CD1c-positive myeloid dendritic cell (primary cell): ENCODE data around the gene RFX1.
A peak's percentile ranks its signal among the peaks of the same experiment; 100 is the strongest.
"Not testable (repeated sequence)": the region's sequence is repeated elsewhere in the genome, so short reads cannot be mapped to it uniquely, and the experiment has no call there.

Source experiments
- DNase-seq: peaks from one replicate; pipeline ENCODE4 v3.0.0-alpha.2; 2016; ENCODE audit errors: extremely low spot score

Gene RFX1

DNA sequence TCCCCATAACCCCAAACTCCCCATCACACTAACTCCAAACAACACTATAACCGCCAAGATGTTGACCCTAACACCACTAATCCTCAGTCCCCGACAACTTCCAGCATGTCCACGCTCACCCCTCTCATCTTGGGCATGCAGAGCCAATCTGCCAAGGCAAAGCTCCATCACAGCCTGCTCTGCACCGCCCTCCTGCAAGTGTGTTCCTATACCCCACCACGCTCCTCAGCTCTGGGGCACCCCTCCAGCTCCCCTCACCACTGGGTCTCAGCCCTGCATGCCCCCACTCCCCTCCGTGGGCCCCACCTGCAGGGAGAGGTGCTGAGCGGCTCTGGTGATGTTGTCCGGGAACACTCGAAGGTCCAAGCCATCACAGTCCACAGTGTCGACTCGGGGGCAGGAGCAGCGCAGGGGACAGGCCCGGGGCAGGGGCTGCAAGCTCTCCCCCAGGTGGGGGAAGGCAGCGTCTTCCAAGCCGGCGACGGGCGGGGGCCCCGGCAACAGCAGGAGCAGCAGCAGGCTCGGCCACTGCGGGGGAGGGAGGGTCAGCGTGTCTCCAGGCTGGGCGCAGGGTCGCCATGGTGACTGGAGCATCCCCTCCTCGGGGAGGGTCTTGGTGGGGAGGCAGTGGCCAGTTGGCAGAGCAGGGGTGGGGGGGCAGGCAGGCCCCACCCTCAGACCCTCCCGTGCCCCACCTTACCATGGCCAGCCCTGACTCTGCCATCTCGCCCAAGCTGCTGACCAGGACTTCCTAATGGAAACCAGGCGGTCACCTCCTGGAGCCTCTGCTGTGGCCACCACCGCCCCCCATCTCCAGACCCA, 68.4 kb downstream of the RFX1 start:
- no peak for DNase-seq

DNA sequence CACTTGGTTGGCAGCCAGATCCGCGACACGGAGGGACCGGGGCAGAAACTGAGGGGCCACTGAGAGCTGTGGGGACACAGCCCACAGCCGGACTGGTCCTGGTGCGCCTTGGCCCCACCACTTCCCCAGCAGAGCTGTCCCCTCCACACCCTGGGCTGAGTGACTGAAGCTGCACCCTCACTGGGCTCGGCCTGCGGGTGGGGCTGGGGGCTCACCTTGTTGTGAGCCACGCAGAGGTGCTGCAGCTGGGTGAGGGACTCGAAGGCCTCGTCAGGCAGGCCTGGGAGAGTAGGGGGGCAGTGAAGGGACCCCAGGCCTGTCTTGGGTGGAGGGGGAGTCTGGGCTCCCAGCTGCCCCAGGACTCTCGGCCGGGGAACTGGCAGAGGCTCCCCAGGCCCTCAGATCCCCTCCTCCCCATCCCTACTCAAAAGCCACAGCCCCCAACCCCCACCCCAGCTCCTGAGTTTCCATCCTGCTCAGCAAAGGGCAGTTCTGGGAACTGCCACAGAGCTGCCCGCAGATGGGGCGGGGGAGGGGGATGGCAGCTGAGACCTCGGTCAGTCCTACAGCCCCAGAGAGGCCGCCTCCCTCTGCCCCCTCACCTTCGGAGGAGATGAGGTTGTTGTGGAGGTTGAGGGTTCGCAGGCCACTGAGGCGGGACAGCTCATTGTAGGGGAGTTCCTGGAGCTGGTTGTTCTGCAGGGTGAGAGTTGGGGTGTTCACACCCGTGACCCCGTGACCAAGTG, 70.2 kb downstream of the RFX1 start:
- DNase-seq = no peak

- DNase-seq = no peak
These were observed 71.4 kb downstream of the RFX1 start for GRCh38 chr19:13934785-13935109.

DNA sequence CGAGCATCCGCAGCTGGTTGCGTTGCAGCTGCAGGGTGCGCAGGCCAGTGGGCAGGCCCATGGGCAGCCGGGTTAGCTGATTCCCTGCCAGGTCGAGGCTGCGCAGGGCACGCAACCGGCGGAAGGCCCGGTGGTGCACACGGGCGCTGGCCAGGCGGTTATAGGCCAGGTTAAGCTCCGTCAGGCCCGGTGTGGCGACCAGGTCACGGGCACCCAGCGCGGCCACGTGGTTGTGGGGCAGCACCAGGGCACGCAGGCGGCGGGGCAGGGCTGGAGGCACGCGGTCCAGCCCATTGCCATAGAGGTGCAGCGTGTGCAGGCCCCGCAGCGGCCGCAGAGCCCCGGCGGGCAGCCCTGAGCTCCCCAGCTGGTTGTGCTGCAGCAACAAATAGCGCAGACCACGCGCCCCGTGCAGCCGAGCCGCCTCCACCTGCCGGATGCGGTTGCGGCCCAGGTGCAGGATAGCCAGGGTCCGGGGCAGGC, 73.2 kb downstream of the RFX1 start:
- DNase-seq = no peak

DNA sequence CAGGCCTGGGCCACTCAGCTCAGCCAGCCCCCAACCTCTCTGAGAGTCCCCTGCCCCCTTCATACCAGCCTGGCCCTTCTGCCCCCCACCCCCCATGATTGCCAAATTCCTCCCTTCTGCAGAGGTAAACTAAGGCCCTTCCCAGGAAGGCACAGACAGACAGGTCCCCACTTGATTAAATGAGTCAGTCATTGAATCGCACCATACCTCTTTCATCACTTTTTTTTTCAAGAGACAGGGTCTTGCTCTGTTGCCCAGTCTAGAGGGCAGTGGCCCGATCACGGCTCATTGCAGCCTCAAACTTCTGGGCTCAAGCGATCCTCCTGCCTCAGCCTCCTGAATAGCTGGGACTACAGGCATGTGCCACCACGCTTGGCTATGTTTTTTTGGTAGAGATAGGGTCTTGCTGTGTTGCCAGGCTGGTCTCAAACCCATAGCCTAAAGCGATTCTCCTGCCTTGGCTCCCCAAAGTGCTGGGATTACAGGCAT, 73.9 kb downstream of the RFX1 start:
- no peak for DNase-seq

GRCh38 chr19:13931391-13932148, 74.5 kb downstream of the RFX1 start:
- DNase-seq = no peak

- no peak for DNase-seq
These were observed 75.7 kb downstream of the RFX1 start for GRCh38 chr19:13930402-13930801.

- no peak for DNase-seq
These were observed 76.2 kb downstream of the RFX1 start for GRCh38 chr19:13929956-13930355.

DNA sequence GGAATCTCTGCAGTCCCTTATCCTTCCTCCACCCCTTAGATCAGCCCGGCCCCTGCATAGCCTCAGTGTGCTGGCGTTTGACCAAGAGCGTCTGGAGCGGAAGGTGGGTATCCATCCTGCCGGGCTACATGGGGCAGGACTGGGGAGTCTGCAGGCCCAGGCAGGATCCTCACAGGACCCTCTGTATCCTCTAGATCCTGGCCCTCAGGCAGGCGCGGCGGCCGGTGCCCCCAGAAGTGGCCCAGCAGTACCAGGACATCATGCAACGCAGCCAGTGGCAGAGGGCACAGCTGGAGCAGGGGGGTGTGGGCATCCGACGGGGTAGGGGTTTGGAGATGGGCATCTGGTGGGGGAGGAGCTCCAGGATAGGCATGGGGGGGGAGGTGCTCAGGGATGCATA, 76.8 kb downstream of the RFX1 start:
- no peak for DNase-seq

DNA sequence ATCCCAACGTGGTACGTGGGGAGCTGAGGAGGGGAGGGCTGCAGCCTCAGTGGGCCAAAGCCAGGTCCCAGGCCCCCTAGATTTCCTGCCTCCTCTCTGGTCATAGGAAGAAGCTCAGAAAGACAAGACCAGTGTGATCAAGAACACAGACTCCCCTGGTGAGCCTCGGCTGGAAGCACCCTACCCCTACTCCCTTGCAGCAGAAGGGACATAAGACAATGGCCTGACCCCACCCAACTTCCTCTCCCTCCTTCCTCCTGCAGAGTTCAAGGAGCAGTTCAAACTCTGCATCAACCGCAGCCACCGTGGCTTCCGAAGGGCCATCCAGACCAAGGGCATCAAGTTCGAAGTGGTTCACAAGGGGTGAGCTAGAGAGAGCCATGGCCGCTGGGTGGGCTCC, 79.4 kb downstream of the RFX1 start:
- DNase-seq = no peak

GRCh38 chr19:13926010-13926409, 80.1 kb downstream of the RFX1 start:
- no peak for DNase-seq

GRCh38 chr19:13923194-13923987, 82.7 kb downstream of the RFX1 start:
- DNase-seq = no peak

DNA sequence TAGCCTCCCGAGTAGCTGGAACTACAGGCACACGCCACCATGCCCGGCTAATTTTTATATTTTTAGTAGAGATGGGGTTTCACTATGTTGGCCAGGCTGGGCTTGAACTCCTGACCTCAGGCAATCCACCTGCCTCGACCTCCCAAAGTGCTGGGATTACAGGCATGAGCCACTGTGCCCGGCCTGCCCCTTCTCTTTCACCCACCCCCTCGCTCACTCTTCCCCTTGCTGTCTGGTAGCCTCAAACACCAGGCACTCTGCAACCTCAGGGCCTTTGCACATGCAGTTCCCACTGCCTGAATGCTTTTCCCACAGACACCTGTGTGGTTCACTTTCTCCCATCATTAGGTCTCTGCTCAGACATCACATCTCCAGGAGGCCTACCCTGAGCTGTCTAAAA, 84.0 kb downstream of the RFX1 start:
- DNase-seq = not testable (repeated sequence)

DNA sequence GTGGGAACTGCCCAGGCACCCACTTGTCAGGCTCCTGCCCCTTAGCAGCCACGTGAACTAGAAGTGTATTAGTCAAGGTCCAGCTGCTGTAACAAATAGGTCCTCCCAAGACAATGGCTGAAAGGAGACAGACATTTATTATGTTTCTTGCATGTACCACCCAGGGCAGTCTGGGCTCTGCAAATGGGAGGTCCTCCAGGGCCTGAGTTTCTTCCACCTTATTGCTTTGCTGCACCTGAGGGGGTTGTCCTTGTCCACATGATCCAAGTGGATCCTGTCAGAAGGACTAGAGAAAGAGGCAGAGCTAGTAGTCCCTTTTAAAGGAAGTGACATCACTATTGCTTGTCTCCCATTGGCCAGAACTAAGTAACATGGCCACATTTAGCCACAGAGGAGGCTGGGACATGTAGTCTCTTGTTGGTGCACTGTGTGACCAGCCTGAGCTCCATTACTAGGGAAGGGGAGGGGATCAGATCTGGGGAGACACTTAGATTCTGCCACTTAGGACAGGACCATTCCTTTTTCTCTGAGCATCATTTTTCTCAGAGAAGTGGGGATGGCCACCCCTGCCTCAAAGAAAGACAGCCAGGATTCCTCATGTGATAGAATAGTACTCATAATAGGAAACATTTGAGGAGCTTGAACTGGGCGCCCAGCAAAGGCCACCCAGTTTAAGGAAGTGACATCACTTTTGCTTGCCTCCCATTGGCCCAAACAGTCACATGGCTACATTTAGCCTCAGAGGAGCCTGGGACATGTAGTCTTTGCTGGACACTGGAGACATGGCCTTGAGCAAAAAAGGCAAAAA, 85.0 kb downstream of the RFX1 start:
- DNase-seq = peak; percentile 59

GRCh38 chr19:13920524-13920923, 85.6 kb downstream of the RFX1 start:
- no peak for DNase-seq

DNA sequence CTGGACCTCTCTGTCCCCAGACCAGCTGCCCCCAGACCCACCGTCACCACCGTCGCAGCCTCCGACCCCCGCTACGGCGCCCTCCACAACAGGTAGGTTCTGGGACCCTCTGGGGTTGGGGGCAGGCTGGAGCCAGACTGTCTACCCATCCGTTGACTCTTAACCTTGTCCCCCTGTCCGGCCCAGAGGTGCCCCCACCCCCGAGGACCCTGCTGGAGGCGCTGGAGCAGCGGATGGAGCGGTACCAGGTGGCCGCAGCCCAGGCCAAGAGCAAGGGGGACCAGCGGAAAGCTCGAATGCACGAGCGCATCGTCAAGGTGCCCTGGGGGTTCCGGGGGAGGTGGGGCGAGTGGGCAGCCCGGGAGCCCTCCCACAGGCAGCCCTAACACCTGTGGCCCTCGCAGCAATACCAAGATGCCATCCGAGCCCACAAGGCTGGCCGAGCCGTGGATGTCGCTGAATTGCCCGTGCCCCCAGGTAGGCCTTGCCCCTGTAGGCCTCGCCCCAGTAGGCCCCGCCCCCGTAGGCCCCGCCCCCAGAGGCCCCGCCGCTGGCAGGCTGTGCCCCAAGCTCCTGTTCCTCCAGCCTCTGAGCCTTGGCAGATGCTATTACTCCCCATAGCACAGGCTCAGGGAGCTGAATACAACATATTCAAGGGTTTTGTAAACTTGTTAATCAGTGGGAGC, 87.3 kb downstream of the RFX1 start:
- DNase-seq = no peak

DNA sequence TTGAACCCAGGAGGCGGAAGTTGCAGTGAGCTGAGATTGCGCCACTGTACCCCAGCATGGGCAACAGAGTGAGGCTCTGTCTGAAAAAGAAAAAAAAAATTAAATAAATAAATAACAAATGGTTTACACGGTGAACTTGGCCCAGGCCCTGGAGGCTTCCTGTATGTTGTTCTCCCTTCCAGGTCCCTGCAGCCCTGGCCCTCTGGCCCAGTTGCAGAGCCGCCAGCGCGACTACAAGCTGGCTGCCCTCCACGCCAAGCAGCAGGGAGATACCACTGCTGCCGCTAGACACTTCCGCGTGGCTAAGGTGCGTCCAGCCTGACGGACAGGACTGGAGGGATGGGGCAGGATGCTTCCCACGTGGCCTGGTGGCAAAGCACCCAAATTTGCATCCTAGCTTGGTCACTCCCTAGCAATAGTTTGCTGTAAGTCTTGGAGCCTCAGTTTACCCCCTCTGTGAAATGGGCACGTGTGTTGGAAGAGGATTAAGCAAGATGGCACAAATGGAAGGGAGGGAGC, 88.2 kb downstream of the RFX1 start:
- no peak for DNase-seq

- no peak for DNase-seq
These were observed 91.3 kb downstream of the RFX1 start for GRCh38 chr19:13914777-13915176.

GRCh38 chr19:13913352-13913751, 92.8 kb downstream of the RFX1 start:
- DNase-seq = no peak
